Neuronal stem cell (in vitro differentiated cells): Measurements from ENCODE around the gene MAN2B1.

Source experiments
- DNase-seq: peaks from one replicate; pipeline ENCODE4 v3.0.0-alpha.2; 2013; ENCODE audit warnings: low spot score
- H2AFZ ChIP-seq: one replicate; pipeline ENCODE4 v1.6.1; 2013; ENCODE audit warnings: mild to moderate bottlenecking, low read length, inconsistent platforms
- H2AK5ac ChIP-seq: 2 replicates; pipeline ENCODE4 v1.6.1; 2013; ENCODE audit warnings: low read depth, mild to moderate bottlenecking, inconsistent platforms, low read length, moderate library complexity, mixed read lengths
- H2BK120ac ChIP-seq: 2 replicates; pipeline ENCODE4 v1.6.1; 2013; ENCODE audit warnings: low read depth, mild to moderate bottlenecking, inconsistent platforms, low read length, moderate library complexity, mixed read lengths
- H2BK12ac ChIP-seq: one replicate; pipeline ENCODE4 v1.6.1; 2013; ENCODE audit warnings: low read length, inconsistent platforms
- H2BK15ac ChIP-seq: 2 replicates; pipeline ENCODE4 v1.6.1; 2013; ENCODE audit warnings: mild to moderate bottlenecking, low read length, inconsistent platforms, mixed read lengths
- H2BK5ac ChIP-seq: one replicate; pipeline ENCODE4 v1.6.1; 2013; ENCODE audit warnings: inconsistent platforms, mild to moderate bottlenecking, low read length, moderate library complexity
- H3K14ac ChIP-seq: one replicate; pipeline ENCODE4 v1.6.1; 2013; ENCODE audit warnings: low read length, inconsistent platforms
- H3K18ac ChIP-seq: 2 replicates; pipeline ENCODE4 v1.6.1; 2013; ENCODE audit warnings: low read length, inconsistent platforms
- H3K23ac ChIP-seq: 2 replicates; pipeline ENCODE4 v1.6.1; 2013; ENCODE audit warnings: low read depth, mild to moderate bottlenecking, mixed read lengths, low read length, inconsistent platforms; ENCODE audit not compliant: poor library complexity
- H3K27ac ChIP-seq: replicated peaks from 3 replicates; pipeline ENCODE4 v1.5.1; 2013; ENCODE audit warnings: low read length, inconsistent platforms
- H3K27me3 ChIP-seq, 3 experiments: 2 replicates each; pipeline ENCODE4 v1.6.1; 2013; ENCODE audit warnings: low read length in 3 of 3, mild to moderate bottlenecking in 2 of 3, inconsistent platforms in 1 of 3, low read depth in 1 of 3, mixed read lengths in 1 of 3, moderate library complexity in 1 of 3; ENCODE audit not compliant: control insufficient read depth in 3 of 3, insufficient read depth in 3 of 3
- H3K36me3 ChIP-seq, 2 donors: replicated peaks in 1 of 2; 2 replicates each; pipeline ENCODE4 v1.6.1; 2013; ENCODE audit warnings: low read length in 2 of 2; ENCODE audit not compliant: control insufficient read depth in 2 of 2, insufficient read depth in 2 of 2
- H3K4ac ChIP-seq: 2 replicates; pipeline ENCODE4 v1.6.1; 2013; ENCODE audit warnings: inconsistent platforms, mild to moderate bottlenecking, low read length, moderate library complexity
- H3K4me1 ChIP-seq, 2 donors: 1 replicate in 1 of 2; 2 replicates in 1 of 2; pipeline ENCODE4 v1.6.1; 2013; ENCODE audit warnings: low read length in 2 of 2, low read depth in 1 of 2; ENCODE audit not compliant: control insufficient read depth in 2 of 2, insufficient read depth in 1 of 2
- H3K4me2 ChIP-seq: one replicate; pipeline ENCODE4 v1.6.1; 2013; ENCODE audit warnings: mild to moderate bottlenecking, low read length, inconsistent platforms; ENCODE audit not compliant: insufficient read depth, poor library complexity, severe bottlenecking
- H3K4me3 ChIP-seq, 2 donors: 2 replicates each; pipeline ENCODE4 v1.5.1; 2013; ENCODE audit warnings: low read length in 2 of 2, mild to moderate bottlenecking in 2 of 2, inconsistent platforms in 1 of 2, moderate library complexity in 1 of 2
- H3K79me1 ChIP-seq: one replicate; pipeline ENCODE4 v1.6.1; 2013; ENCODE audit warnings: low read depth, mild to moderate bottlenecking, inconsistent platforms, low read length, moderate library complexity
- H3K9ac ChIP-seq: one replicate; pipeline ENCODE4 v1.6.1; 2013; ENCODE audit warnings: mild to moderate bottlenecking, low read depth, low read length, inconsistent platforms; ENCODE audit not compliant: poor library complexity
- H3K9me3 ChIP-seq, 2 donors: replicated peaks in 1 of 2; 2 replicates each; pipeline versions ENCODE3 to v1.6.1; 2013; ENCODE audit warnings: low read length in 2 of 2, mild to moderate bottlenecking in 2 of 2, inconsistent platforms in 1 of 2, low read depth in 1 of 2, mixed read lengths in 1 of 2, moderate library complexity in 1 of 2; ENCODE audit not compliant: control insufficient read depth in 2 of 2, insufficient read depth in 1 of 2
- H4K8ac ChIP-seq: one replicate; pipeline ENCODE4 v1.6.1; 2013; ENCODE audit warnings: low read depth, mild to moderate bottlenecking, inconsistent platforms, low read length, moderate library complexity
- H4K91ac ChIP-seq: one replicate; pipeline ENCODE4 v1.6.1; 2013; ENCODE audit warnings: low read length, low read depth, mild to moderate bottlenecking, inconsistent platforms; ENCODE audit not compliant: poor library complexity
- WGBS, 2 donors: extraction: QIAGEN DNeasy Blood & Tissue Kit; methylation state at CpG; one replicate each; pipeline ENCODE4 v1.1.7; 2013; ENCODE audit warnings: missing lambda C conversion rate in 2 of 2, mixed read lengths in 1 of 2; ENCODE audit not compliant: insufficient read length in 2 of 2, insufficient replicate concordance in 1 of 2; ENCODE audit errors: extremely low coverage in 2 of 2; 5-methylcytosine and 5-hydroxymethylcytosine counted together

Gene MAN2B1

GRCh38 chr19:12676384-12676792 lies 9.8 kb upstream of the MAN2B1 start:
- no peak overlapping the region for H4K8ac ChIP-seq
- H3K4ac ChIP-seq: no peak overlapping the region
- no peak overlapping the region for H2AK5ac ChIP-seq
- H3K14ac ChIP-seq: no peak overlapping the region
- peaks cover 10% of the 10 kb centered on the region for H3K79me1 ChIP-seq
- H3K9ac ChIP-seq: no peak overlapping the region
- no peak overlapping the region for H4K91ac ChIP-seq
- H3K27ac ChIP-seq: no peak overlapping the region
- H3K18ac ChIP-seq: no peak overlapping the region
- H2BK12ac ChIP-seq: no peak overlapping the region
- peak; percentile 80 for DNase-seq
- H3K4me2 ChIP-seq: no peak overlapping the region
- H2BK120ac ChIP-seq: no peak overlapping the region
- peaks cover 0 to 2% of the 10 kb centered on the region in 2 donors for H3K4me1 ChIP-seq
- no peak overlapping the region for H3K23ac ChIP-seq
- no CpG with 5 or more reads among the region's 4 CpGs for WGBS, 2 donors
- no peak overlapping the region for H2AFZ ChIP-seq
- H2BK15ac ChIP-seq: no peak overlapping the region
- H2BK5ac ChIP-seq: no peak overlapping the region
- H3K9me3 ChIP-seq: no peaks in the 10 kb centered on the region
- no peak overlapping the region for H3K4me3 ChIP-seq
- no peaks in the 10 kb centered on the region for H3K27me3 ChIP-seq
- peaks cover 58 to 84% of the 10 kb centered on the region in 2 donors for H3K36me3 ChIP-seq

GRCh38 chr19:12675940-12676339 lies 9.4 kb upstream of the MAN2B1 start:
- Histone ChIP-seq H2BK12ac (no peak overlapping the region), H3K9ac (no peak overlapping the region), H2BK120ac (no peak overlapping the region), H3K4me1 (peaks cover 0 to 2% of the 10 kb centered on the region in 2 donors), H3K14ac (no peak overlapping the region), H3K4me3 (no peak overlapping the region), H2AFZ (no peak overlapping the region), H3K18ac (no peak overlapping the region), H2BK5ac (no peak overlapping the region), H3K4me2 (no peak overlapping the region), H3K9me3 (no peaks in the 10 kb centered on the region), H3K79me1 (peaks cover 10% of the 10 kb centered on the region), H3K36me3 (peaks cover 58 to 84% of the 10 kb centered on the region in 2 donors), H4K8ac (no peak overlapping the region), H3K27ac (no peak overlapping the region), H4K91ac (no peak overlapping the region), H3K4ac (no peak overlapping the region), H2AK5ac (no peak overlapping the region), H2BK15ac (no peak overlapping the region), H3K27me3 (no peaks in the 10 kb centered on the region), H3K23ac (no peak overlapping the region)
- no CpG with 5 or more reads among the region's 15 CpGs for WGBS, 2 donors
- no peak for DNase-seq

GRCh38 chr19:12675399-12675798 lies 8.9 kb upstream of the MAN2B1 start:
- WGBS, 2 donors: no CpG with 5 or more reads among the region's 10 CpGs
- H3K36me3 ChIP-seq: peaks cover 58 to 87% of the 10 kb centered on the region in 2 donors

GRCh38 chr19:12672744-12673143 lies 6.2 kb upstream of the MAN2B1 start:
- no CpG with 5 or more reads among the region's 10 CpGs for WGBS, 2 donors
- Histone ChIP-seq H3K14ac (no peak overlapping the region), H3K36me3 (peaks cover 48 to 70% of the 10 kb centered on the region in 2 donors)

More at GRCh38 chr19:12675399-12675798, 8.9 kb upstream of the MAN2B1 start:
- DNase-seq: no peak
- Histone ChIP-seq H2AFZ (no peak overlapping the region), H2BK5ac (no peak overlapping the region), H3K9ac (peak overlapping the region; percentile 15), H3K27me3 (no peaks in the 10 kb centered on the region), H2BK15ac (no peak overlapping the region), H3K9me3 (no peaks in the 10 kb centered on the region), H3K4me3 (peak overlapping the region in 1 of 2 donors; percentile 16), H3K79me1 (peaks cover 11% of the 10 kb centered on the region), H3K4me1 (peaks cover 2 to 4% of the 10 kb centered on the region in 2 donors), H2BK12ac (no peak overlapping the region), H4K8ac (no peak overlapping the region), H2AK5ac (no peak overlapping the region), H3K4ac (no peak overlapping the region), H4K91ac (no peak overlapping the region), H3K14ac (no peak overlapping the region), H3K18ac (no peak overlapping the region), H3K23ac (peak overlapping the region; percentile 86), H3K4me2 (no peak overlapping the region), H3K27ac (no peak overlapping the region), H2BK120ac (no peak overlapping the region)

More at GRCh38 chr19:12672744-12673143, 6.2 kb upstream of the MAN2B1 start:
- Histone ChIP-seq H2BK5ac (no peak overlapping the region), H4K8ac (no peak overlapping the region), H3K27me3 (no peaks in the 10 kb centered on the region), H3K9ac (no peak overlapping the region), H3K23ac (no peak overlapping the region), H3K4ac (no peak overlapping the region), H3K4me3 (no peak overlapping the region), H2AK5ac (no peak overlapping the region), H3K4me1 (peaks cover 12 to 16% of the 10 kb centered on the region in 2 donors), H2BK120ac (no peak overlapping the region), H3K79me1 (peaks cover 28% of the 10 kb centered on the region), H3K27ac (no peak overlapping the region), H3K18ac (no peak overlapping the region), H4K91ac (no peak overlapping the region), H3K4me2 (no peak overlapping the region), H2BK15ac (no peak overlapping the region), H3K9me3 (no peaks in the 10 kb centered on the region), H2BK12ac (no peak overlapping the region), H2AFZ (no peak overlapping the region)
- DNase-seq: no peak
